Fibroblast of the conjunctiva (primary cell): Measurements from ENCODE around the gene HEXIM1.

ENCODE experiments used
- DNase-seq: peaks from one replicate; pipeline ENCODE4 v3.0.0-alpha.2; 2010; ENCODE audit warnings: low read depth

The HEXIM1 gene

GRCh38 chr17:45148183-45149036 lies at the start of gene HEXIM1:
Gene HEXIM1 (plus strand): TSS chr17:45148475. CDS start chr17:45149191, 716 bp downstream.
- DNase-seq, result peak; percentile 99

GRCh38 chr17:45098869-45099616 lies 49.2 kb upstream of the HEXIM1 start:
- DNase-seq, result peak; percentile 65

GRCh38 chr17:45101546-45101882 lies 46.8 kb upstream of the HEXIM1 start:
- DNase-seq, result no peak

GRCh38 chr17:45101883-45102811 lies 46.1 kb upstream of the HEXIM1 start:
- no peak for DNase-seq

GRCh38 chr17:45102856-45103255 lies 45.4 kb upstream of the HEXIM1 start:
- DNase-seq, result no peak

- DNase-seq, result no peak
These were observed 44.9 kb upstream of the HEXIM1 start for GRCh38 chr17:45103269-45103795.

GRCh38 chr17:45104029-45104428 lies 44.2 kb upstream of the HEXIM1 start:
- DNase-seq, result no peak

- DNase-seq, result no peak
These were observed 43.8 kb upstream of the HEXIM1 start for GRCh38 chr17:45104497-45104896.

GRCh38 chr17:45104907-45105624 lies 43.2 kb upstream of the HEXIM1 start:
- no peak for DNase-seq

GRCh38 chr17:45106096-45106495 lies 42.2 kb upstream of the HEXIM1 start:
- no peak for DNase-seq

- DNase-seq, result no peak
These were observed 41.7 kb upstream of the HEXIM1 start for GRCh38 chr17:45106582-45106981.

GRCh38 chr17:45107293-45108010 lies 40.8 kb upstream of the HEXIM1 start:
- no peak for DNase-seq

GRCh38 chr17:45108051-45108450 lies 40.2 kb upstream of the HEXIM1 start:
- no peak for DNase-seq

- DNase-seq, result no peak
These were observed 39.4 kb upstream of the HEXIM1 start for GRCh38 chr17:45108595-45109521.

GRCh38 chr17:45110676-45111611 lies 37.3 kb upstream of the HEXIM1 start:
- no peak for DNase-seq

- no peak for DNase-seq
These were observed 36.4 kb upstream of the HEXIM1 start for GRCh38 chr17:45111850-45112249.

GRCh38 chr17:45112559-45113423 lies 35.5 kb upstream of the HEXIM1 start:
- no peak for DNase-seq

GRCh38 chr17:45113424-45113754 lies 34.9 kb upstream of the HEXIM1 start:
- no peak for DNase-seq
